ENCODE results near the gene ALDOA. TPM values are rescaled to one million over a fixed set of nuclear protein-coding genes. Genes with fewer than 3 reads are reported as not detected.

ALDOA gene
- total and polyA plus RNA-seq, 9 of the 15 experiments (the other 6 are each of a cell fraction or from before 2014, with no cell fraction given), result 311 to 2,224 (median 1,293) TPM

DNA sequence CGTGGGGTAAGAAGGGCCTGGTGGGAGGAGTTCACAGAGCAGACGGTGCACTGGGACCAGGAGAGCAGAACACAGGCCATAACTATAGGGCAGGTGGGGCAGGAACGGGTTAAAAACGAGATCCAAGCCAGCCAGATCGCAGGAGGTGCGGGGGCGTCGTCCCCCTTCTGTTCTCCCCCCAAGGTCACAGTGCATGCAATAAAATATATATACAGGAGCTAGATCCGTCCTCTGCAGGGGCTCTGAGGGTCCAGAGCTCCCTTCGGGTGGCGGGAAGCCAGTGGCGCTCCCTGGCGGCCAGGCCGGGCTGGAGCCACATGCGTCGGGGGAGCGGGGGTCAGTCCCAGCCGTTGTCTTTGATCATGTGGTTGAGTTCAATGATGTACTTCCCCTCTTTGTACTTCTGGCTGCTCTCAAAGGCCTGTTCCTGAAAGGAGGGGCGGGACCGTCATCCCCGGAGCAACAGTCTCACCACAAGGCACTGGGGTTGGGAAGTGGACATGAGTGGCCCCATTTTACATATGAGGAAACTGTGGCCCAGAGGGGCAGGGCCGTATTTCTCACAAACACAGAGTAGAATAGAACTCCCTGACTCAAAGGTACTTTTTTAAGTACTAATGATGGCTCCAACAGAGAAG lies 26.9 kb downstream of the ALDOA start (continued):
- TF ChIP-seq, protein P1, sequence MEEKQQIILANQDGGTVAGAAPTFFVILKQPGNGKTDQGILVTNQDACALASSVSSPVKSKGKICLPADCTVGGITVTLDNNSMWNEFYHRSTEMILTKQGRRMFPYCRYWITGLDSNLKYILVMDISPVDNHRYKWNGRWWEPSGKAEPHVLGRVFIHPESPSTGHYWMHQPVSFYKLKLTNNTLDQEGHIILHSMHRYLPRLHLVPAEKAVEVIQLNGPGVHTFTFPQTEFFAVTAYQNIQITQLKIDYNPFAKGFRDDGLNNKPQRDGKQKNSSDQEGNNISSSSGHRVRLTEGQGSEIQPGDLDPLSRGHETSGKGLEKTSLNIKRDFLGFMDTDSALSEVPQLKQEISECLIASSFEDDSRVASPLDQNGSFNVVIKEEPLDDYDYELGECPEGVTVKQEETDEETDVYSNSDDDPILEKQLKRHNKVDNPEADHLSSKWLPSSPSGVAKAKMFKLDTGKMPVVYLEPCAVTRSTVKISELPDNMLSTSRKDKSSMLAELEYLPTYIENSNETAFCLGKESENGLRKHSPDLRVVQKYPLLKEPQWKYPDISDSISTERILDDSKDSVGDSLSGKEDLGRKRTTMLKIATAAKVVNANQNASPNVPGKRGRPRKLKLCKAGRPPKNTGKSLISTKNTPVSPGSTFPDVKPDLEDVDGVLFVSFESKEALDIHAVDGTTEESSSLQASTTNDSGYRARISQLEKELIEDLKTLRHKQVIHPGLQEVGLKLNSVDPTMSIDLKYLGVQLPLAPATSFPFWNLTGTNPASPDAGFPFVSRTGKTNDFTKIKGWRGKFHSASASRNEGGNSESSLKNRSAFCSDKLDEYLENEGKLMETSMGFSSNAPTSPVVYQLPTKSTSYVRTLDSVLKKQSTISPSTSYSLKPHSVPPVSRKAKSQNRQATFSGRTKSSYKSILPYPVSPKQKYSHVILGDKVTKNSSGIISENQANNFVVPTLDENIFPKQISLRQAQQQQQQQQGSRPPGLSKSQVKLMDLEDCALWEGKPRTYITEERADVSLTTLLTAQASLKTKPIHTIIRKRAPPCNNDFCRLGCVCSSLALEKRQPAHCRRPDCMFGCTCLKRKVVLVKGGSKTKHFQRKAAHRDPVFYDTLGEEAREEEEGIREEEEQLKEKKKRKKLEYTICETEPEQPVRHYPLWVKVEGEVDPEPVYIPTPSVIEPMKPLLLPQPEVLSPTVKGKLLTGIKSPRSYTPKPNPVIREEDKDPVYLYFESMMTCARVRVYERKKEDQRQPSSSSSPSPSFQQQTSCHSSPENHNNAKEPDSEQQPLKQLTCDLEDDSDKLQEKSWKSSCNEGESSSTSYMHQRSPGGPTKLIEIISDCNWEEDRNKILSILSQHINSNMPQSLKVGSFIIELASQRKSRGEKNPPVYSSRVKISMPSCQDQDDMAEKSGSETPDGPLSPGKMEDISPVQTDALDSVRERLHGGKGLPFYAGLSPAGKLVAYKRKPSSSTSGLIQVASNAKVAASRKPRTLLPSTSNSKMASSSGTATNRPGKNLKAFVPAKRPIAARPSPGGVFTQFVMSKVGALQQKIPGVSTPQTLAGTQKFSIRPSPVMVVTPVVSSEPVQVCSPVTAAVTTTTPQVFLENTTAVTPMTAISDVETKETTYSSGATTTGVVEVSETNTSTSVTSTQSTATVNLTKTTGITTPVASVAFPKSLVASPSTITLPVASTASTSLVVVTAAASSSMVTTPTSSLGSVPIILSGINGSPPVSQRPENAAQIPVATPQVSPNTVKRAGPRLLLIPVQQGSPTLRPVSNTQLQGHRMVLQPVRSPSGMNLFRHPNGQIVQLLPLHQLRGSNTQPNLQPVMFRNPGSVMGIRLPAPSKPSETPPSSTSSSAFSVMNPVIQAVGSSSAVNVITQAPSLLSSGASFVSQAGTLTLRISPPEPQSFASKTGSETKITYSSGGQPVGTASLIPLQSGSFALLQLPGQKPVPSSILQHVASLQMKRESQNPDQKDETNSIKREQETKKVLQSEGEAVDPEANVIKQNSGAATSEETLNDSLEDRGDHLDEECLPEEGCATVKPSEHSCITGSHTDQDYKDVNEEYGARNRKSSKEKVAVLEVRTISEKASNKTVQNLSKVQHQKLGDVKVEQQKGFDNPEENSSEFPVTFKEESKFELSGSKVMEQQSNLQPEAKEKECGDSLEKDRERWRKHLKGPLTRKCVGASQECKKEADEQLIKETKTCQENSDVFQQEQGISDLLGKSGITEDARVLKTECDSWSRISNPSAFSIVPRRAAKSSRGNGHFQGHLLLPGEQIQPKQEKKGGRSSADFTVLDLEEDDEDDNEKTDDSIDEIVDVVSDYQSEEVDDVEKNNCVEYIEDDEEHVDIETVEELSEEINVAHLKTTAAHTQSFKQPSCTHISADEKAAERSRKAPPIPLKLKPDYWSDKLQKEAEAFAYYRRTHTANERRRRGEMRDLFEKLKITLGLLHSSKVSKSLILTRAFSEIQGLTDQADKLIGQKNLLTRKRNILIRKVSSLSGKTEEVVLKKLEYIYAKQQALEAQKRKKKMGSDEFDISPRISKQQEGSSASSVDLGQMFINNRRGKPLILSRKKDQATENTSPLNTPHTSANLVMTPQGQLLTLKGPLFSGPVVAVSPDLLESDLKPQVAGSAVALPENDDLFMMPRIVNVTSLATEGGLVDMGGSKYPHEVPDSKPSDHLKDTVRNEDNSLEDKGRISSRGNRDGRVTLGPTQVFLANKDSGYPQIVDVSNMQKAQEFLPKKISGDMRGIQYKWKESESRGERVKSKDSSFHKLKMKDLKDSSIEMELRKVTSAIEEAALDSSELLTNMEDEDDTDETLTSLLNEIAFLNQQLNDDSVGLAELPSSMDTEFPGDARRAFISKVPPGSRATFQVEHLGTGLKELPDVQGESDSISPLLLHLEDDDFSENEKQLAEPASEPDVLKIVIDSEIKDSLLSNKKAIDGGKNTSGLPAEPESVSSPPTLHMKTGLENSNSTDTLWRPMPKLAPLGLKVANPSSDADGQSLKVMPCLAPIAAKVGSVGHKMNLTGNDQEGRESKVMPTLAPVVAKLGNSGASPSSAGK (IDR thresholded peaks at IDR 0.05), result peak; percentile 92
- TF ChIP-seq, protein P2, sequence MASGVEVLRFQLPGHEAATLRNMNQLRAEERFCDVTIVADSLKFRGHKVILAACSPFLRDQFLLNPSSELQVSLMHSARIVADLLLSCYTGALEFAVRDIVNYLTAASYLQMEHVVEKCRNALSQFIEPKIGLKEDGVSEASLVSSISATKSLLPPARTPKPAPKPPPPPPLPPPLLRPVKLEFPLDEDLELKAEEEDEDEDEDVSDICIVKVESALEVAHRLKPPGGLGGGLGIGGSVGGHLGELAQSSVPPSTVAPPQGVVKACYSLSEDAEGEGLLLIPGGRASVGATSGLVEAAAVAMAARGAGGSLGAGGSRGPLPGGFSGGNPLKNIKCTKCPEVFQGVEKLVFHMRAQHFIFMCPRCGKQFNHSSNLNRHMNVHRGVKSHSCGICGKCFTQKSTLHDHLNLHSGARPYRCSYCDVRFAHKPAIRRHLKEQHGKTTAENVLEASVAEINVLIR (CRISPR knock-in tag; IDR thresholded peaks at IDR 0.05), result peak; percentile 84
- TF ChIP-seq ZNF41 (CRISPR knock-in tag; conservative IDR thresholded peaks at IDR 0.05), result peak; percentile 92
- TF ChIP-seq SUPT5H (IDR thresholded peaks at IDR 0.05), result peak; percentile 47; the same call in 1 of the 2 replicates
- TF ChIP-seq SMAD3 (CRISPR knock-in tag; conservative IDR thresholded peaks at IDR 0.05), result peak; percentile 95
- TF ChIP-seq XRCC4 (IDR thresholded peaks at IDR 0.05; ENCODE audit: extremely low read depth, insufficient read depth, insufficient read length), result no peak
- TF ChIP-seq PHF8 (IDR thresholded peaks at IDR 0.05; ENCODE audit: borderline replicate concordance, low read length), result peak; percentile 32; the same call in 1 of the 2 replicates
- TF ChIP-seq ZNF24 (IDR thresholded peaks at IDR 0.05), result peak; percentile 70
- peak; percentile 88 for TF ChIP-seq BACH1 (tag; IDR thresholded peaks at IDR 0.05)
- TF ChIP-seq GABPB2 (CRISPR knock-in tag; conservative IDR thresholded peaks at IDR 0.05), result 0 out of 2 replicates have a peak, but pooled peaks have one; percentile 67
- peak; percentile 15; the same call in 1 of the 2 replicates for TF ChIP-seq CC2D1A (IDR thresholded peaks at IDR 0.05)
- TF ChIP-seq NCOA1 (IDR thresholded peaks at IDR 0.05; ENCODE audit: low read depth), result no peak
- peak; percentile 91 for TF ChIP-seq MEF2D (tag; conservative IDR thresholded peaks at IDR 0.05; ENCODE audit: low read depth)
- TF ChIP-seq ZFX (CRISPR knock-in tag; IDR thresholded peaks at IDR 0.05), result 0 out of 2 replicates have a peak, but pooled peaks have one; percentile 17
- peak; percentile 100 for TF ChIP-seq ZBTB7A (IDR thresholded peaks at IDR 0.05; ENCODE audit: borderline replicate concordance, control insufficient read depth, low read depth, low read length)
- peak; percentile 77; the same call in 1 of the 2 replicates for TF ChIP-seq ZNF780A (CRISPR knock-in tag; IDR thresholded peaks at IDR 0.05)
- TF ChIP-seq HEY1 (CRISPR knock-in tag; IDR thresholded peaks at IDR 0.05; ENCODE audit: borderline replicate concordance), result peak; percentile 89

All from K562 (cell line).